K562 (cell line): Measurements from ENCODE around the gene COL4A1. TPM values are rescaled to one million over a fixed set of nuclear protein-coding genes. Genes with fewer than 3 reads are reported as not detected.

Experiments
- ATAC-seq: fragments of 200-7000 bp; cut with Tn5 transposase; 3 replicates; pipeline ENCODE4 v1.9.1; 2020; ENCODE audit warnings: moderate library complexity
- BruUV-seq: library from RNA; stranded (reverse); fragments of 400-500 nt; replicated peaks from 2 replicates; lab custom pipeline; 2021; lab: Mats Ljungman, UMichigan
- CTCF ChIA-PET: fragments of 300-600 bp; formaldehyde crosslinking; extraction: SDS; loops from one replicate; lab custom pipeline; 2021; ENCODE audit warnings: low intra/inter-chr PET ratio; lab: Yijun Ruan, JAX
- POLR2A ChIA-PET: fragments of 300-600, 350-650 bp; sonication (Branson Sonifier 250); formaldehyde crosslinking; extraction: SDS; loops from one replicate; lab custom pipeline; 2021; ENCODE audit warnings: antibody characterized with exemption, inconsistent platforms; lab: Yijun Ruan, JAX
- DNase-seq, 4 experiments: peaks; one replicate each; pipeline versions ENCODE4 v3.0.0 to v3.0.0-alpha.2; 2011 to 2018; ENCODE audit warnings: low spot score in 3 of 4, mixed read lengths in 3 of 4; ENCODE audit errors: extremely low read depth in 1 of 4
- FAIRE-seq: peaks from 2 replicates; lab custom pipeline; 2011; peaks lifted over from hg19 to GRCh38; lab: Jason Lieb, UNC
- H2AFZ ChIP-seq: 2 replicates; pipeline ENCODE4 v1.6.0; 2011; ENCODE audit warnings: low read depth, low read length, control low read depth, inconsistent platforms
- H3K27ac ChIP-seq: fragments of 200-600 bp; 3 replicates; pipeline ENCODE4 v1.8.0; 2011; ENCODE audit warnings: low read depth, mild to moderate bottlenecking, control low read depth, inconsistent platforms, low read length, moderate library complexity, mixed read lengths; ENCODE audit errors: extremely low read depth
- H3K27me3 ChIP-seq, 2 experiments: fragments of 300-600 bp in 1 of 2; 2 replicates in 1 of 2; 3 replicates in 1 of 2; pipeline versions ENCODE4 v1.6.0 to v1.8.0; 2011; ENCODE audit warnings: inconsistent platforms in 2 of 2, low read length in 2 of 2, mild to moderate bottlenecking in 1 of 2, mixed read lengths in 1 of 2, moderate library complexity in 1 of 2; ENCODE audit not compliant: control insufficient read depth in 2 of 2, insufficient read depth in 2 of 2
- H3K36me3 ChIP-seq: fragments of 300-600 bp; 3 replicates; pipeline ENCODE4 v1.8.0; 2011; ENCODE audit warnings: mild to moderate bottlenecking, low read length, inconsistent platforms; ENCODE audit not compliant: control insufficient read depth, insufficient read depth
- H3K4me1 ChIP-seq, 2 experiments: fragments of 200-600 bp in 1 of 2; replicated peaks in 1 of 2; 2 replicates in 1 of 2; 3 replicates in 1 of 2; pipeline versions ENCODE4 v1.5.1 to v1.8.0; 2011; ENCODE audit warnings: inconsistent platforms in 2 of 2, low read length in 2 of 2, mild to moderate bottlenecking in 1 of 2, mixed read lengths in 1 of 2, moderate library complexity in 1 of 2; ENCODE audit not compliant: control insufficient read depth in 2 of 2, insufficient read depth in 2 of 2
- H3K4me2 ChIP-seq: 2 replicates; pipeline ENCODE4 v1.6.1; 2011; ENCODE audit warnings: low read length, control low read depth, inconsistent platforms, mixed read lengths; ENCODE audit not compliant: insufficient read depth
- H3K4me3 ChIP-seq: fragments of 200-600 bp; sonication (generic), shearing (Covaris generic); 2 replicates; pipeline ENCODE4 v1.5.1; 2016; ENCODE audit warnings: control low read depth, inconsistent platforms
- H3K79me2 ChIP-seq: fragments of 200-600 bp; 3 replicates; pipeline ENCODE4 v1.8.0; 2011; ENCODE audit warnings: low read length, inconsistent platforms; ENCODE audit not compliant: control insufficient read depth, insufficient read depth
- H3K9ac ChIP-seq, 2 experiments: 2 replicates each; pipeline versions ENCODE4 v1.6.0 to v1.6.1; 2011; ENCODE audit warnings: low read depth in 2 of 2, low read length in 2 of 2, control low read depth in 1 of 2, inconsistent platforms in 1 of 2, mild to moderate bottlenecking in 1 of 2, mixed read lengths in 1 of 2; ENCODE audit not compliant: insufficient read depth in 1 of 2
- H3K9me1 ChIP-seq: one replicate; pipeline ENCODE4 v1.6.0; 2011; ENCODE audit warnings: inconsistent platforms, mild to moderate bottlenecking, low read length, moderate library complexity; ENCODE audit not compliant: control insufficient read depth, insufficient read depth
- H3K9me3 ChIP-seq: replicated peaks from 2 replicates; pipeline ENCODE4 v1.5.1; 2011; ENCODE audit warnings: low read depth, low read length, inconsistent platforms; ENCODE audit not compliant: control insufficient read depth, insufficient read depth
- H4K20me1 ChIP-seq: replicated peaks from 2 replicates; pipeline ENCODE4 v1.6.1; 2011; ENCODE audit warnings: low read length, inconsistent platforms, mixed read lengths; ENCODE audit not compliant: control insufficient read depth, insufficient read depth
- ARID2 ChIP-seq: fragments of 450-650 bp; IDR thresholded peaks from 2 replicates; pipeline ENCODE4 v1.6.1; 2017; ENCODE audit warnings: antibody characterized with exemption, mild to moderate bottlenecking
- ELF1 ChIP-seq: fragments of 200-800 bp; sonication (Bioruptor generic); IDR thresholded peaks from 2 replicates; pipeline ENCODE4 v1.6.1; 2016; ENCODE audit warnings: missing genetic modification characterization, missing compliant biosample characterization
- HNRNPL ChIP-seq: fragments of 200-400 bp; formaldehyde crosslinking; IDR thresholded peaks from 2 replicates; pipeline ENCODE4 v1.6.1; 2017; ENCODE audit warnings: low read depth, mild to moderate bottlenecking, low read length
- NFXL1 ChIP-seq: fragments of 450-650 bp; formaldehyde crosslinking; IDR thresholded peaks from 2 replicates; pipeline ENCODE4 v1.4.0; 2021; ENCODE audit warnings: mild to moderate bottlenecking
- RNF2 ChIP-seq: sonication (generic); IDR thresholded peaks from 2 replicates; pipeline ENCODE4 v1.6.1; 2016
- SMAD2 ChIP-seq: fragments of 150-350 bp; IDR thresholded peaks from 2 replicates; pipeline ENCODE4 v1.6.1; 2014; ENCODE audit warnings: low read depth, mild to moderate bottlenecking, low read length
- SUPT5H ChIP-seq: fragments of 450-650 bp; IDR thresholded peaks from 2 replicates; pipeline ENCODE4 v1.6.1; 2016
- WGBS: fragments of 100-300 bp; shearing (Covaris generic); methylation state at CpG from one replicate; pipeline ENCODE4 v1.1.6; 2016; ENCODE audit warnings: low coverage, mixed read lengths; ENCODE audit not compliant: insufficient coverage; ENCODE audit errors: missing lambda C conversion rate; 5-methylcytosine and 5-hydroxymethylcytosine counted together
- in situ Hi-C: fragments of 300-500 bp; cut with MboI; formaldehyde crosslinking; loops from 4 replicates; pipeline ENCODE4 v1.15.0; 2018; ENCODE audit warnings: inconsistent platforms, mixed read lengths
- intact Hi-C: fragments of 100-400 bp; cut with micrococcal nuclease; formaldehyde crosslinking; loops from 2 replicates; pipeline ENCODE4 v1.14.2; 2022
- polyA plus RNA-seq, 8 experiments: library from polyadenylated mRNA; depleted of rRNA in 4 of 8; stranded (reverse) in 5 of 8; unstranded in 3 of 8; fragments of >200 nt; fragmentation: Nextera tagmentation in 2 of 8; fragmentation: Illumina TruSeq in 1 of 8; extraction: Ambion mirVana in 2 of 8; extraction: Trizol in 1 of 8; gene quantifications; 2 replicates each; pipeline versions ENCODE4 v1.2.1 to v1.2.3, GENCODE V29; 2011 to 2014; ENCODE audit warnings: inconsistent platforms in 1 of 8, missing spikeins in 1 of 8
- total RNA-seq, 7 experiments: library from RNA; depleted of rRNA in 6 of 7; stranded (reverse); fragments of >200 nt in 6 of 7; fragmentation: Illumina TruSeq in 2 of 7; extraction: Trizol in 2 of 7; gene quantifications; 2 replicates each; pipeline versions ENCODE4 v1.2.1 to v1.2.3, GENCODE V29; 2011 to 2021; ENCODE audit warnings: low replicate concordance in 1 of 7
- TF ChIP-seq, protein P1 (sequence below): fragments of 450-650 bp; IDR thresholded peaks from 2 replicates; pipeline ENCODE4 v1.7.1; 2018; ENCODE audit warnings: mild to moderate bottlenecking, low read depth; ENCODE audit not compliant: partially characterized antibody
- TF ChIP-seq, protein P2 (sequence below): sonication (generic); formaldehyde crosslinking; IDR thresholded peaks from 2 replicates; pipeline ENCODE4 v1.8.1; 2023; ENCODE audit warnings: mild to moderate bottlenecking, missing genetic modification reagents
- TF ChIP-seq, protein P3 (sequence below): fragments of 450-650 bp; IDR thresholded peaks from 2 replicates; pipeline ENCODE4 v1.6.1; 2016; ENCODE audit warnings: antibody characterized with exemption

Gene COL4A1
- total and polyA plus RNA-seq, 9 of the 15 experiments (the other 6 are each of a cell fraction or from before 2014, with no cell fraction given) = 0.35 TPM; not detected in 8

DNA sequence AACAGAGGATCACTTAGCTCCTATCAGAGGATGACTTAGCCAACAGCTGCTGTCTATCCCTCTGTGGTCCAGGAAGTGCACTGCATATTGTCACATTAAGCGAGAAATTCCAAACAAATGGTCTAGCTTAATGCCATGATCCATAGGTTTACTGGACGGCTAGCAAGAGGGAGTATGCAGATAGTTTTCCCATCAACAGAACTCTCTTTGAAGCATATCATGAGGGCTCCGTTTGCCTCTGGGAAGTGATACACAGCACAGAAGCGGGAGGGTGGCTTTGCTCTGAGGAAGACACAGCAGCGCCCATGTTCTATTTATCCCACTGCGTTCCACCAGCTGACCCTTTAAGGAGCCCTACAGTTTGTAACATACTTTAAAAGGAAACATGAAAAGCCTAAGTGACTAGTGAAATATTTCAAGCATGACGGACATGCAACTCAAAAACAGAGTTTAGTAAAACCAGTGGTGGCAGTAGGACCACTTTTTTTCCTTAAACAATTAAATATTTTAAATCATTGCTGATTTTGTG, 52.7 kb downstream of the COL4A1 start:
- Histone ChIP-seq H3K4me1 (no peaks in the 10 kb centered on the region), H3K79me2 (no peaks in the 10 kb centered on the region), H3K36me3 (no peaks in the 10 kb centered on the region), H3K4me3 (no peak overlapping the region), H3K9ac (no peak overlapping the region), H4K20me1 (no peaks in the 10 kb centered on the region), H3K27ac (no peak overlapping the region), H3K27me3 (peaks cover 0 to 16% of the 10 kb centered on the region in 2 experiments; a peak in 2 of 5 replicates), H3K9me1 (no peaks in the 10 kb centered on the region), H3K4me2 (no peak overlapping the region), H3K9me3 (no peaks in the 10 kb centered on the region), H2AFZ (no peak overlapping the region)
- DNase-seq = no peak
- in situ Hi-C loops = no loop called here
- no TSS peak for BruUV-seq
- no peak for FAIRE-seq
- ChIA-PET POLR2A (interaction anchor here (0.6 to 1.3 kb wide), 2 partner anchors 16 to 399 kb away, joined by 3 read pairs; no protein-coding TSS in a partner anchor), CTCF (no interaction called here)
- ATAC-seq = no peak
- intact Hi-C loops = no loop called here
- TF ChIP-seq, protein P1, sequence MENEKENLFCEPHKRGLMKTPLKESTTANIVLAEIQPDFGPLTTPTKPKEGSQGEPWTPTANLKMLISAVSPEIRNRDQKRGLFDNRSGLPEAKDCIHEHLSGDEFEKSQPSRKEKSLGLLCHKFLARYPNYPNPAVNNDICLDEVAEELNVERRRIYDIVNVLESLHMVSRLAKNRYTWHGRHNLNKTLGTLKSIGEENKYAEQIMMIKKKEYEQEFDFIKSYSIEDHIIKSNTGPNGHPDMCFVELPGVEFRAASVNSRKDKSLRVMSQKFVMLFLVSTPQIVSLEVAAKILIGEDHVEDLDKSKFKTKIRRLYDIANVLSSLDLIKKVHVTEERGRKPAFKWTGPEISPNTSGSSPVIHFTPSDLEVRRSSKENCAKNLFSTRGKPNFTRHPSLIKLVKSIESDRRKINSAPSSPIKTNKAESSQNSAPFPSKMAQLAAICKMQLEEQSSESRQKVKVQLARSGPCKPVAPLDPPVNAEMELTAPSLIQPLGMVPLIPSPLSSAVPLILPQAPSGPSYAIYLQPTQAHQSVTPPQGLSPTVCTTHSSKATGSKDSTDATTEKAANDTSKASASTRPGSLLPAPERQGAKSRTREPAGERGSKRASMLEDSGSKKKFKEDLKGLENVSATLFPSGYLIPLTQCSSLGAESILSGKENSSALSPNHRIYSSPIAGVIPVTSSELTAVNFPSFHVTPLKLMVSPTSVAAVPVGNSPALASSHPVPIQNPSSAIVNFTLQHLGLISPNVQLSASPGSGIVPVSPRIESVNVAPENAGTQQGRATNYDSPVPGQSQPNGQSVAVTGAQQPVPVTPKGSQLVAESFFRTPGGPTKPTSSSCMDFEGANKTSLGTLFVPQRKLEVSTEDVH = no peak
- TF ChIP-seq ELF1 (tag) (no peak), SMAD2 (no peak), ARID2 (no peak), NFXL1 (CRISPR knock-in tag) (no peak), HNRNPL (no peak), SUPT5H (no peak), RNF2 (no peak)
- TF ChIP-seq, protein P2, sequence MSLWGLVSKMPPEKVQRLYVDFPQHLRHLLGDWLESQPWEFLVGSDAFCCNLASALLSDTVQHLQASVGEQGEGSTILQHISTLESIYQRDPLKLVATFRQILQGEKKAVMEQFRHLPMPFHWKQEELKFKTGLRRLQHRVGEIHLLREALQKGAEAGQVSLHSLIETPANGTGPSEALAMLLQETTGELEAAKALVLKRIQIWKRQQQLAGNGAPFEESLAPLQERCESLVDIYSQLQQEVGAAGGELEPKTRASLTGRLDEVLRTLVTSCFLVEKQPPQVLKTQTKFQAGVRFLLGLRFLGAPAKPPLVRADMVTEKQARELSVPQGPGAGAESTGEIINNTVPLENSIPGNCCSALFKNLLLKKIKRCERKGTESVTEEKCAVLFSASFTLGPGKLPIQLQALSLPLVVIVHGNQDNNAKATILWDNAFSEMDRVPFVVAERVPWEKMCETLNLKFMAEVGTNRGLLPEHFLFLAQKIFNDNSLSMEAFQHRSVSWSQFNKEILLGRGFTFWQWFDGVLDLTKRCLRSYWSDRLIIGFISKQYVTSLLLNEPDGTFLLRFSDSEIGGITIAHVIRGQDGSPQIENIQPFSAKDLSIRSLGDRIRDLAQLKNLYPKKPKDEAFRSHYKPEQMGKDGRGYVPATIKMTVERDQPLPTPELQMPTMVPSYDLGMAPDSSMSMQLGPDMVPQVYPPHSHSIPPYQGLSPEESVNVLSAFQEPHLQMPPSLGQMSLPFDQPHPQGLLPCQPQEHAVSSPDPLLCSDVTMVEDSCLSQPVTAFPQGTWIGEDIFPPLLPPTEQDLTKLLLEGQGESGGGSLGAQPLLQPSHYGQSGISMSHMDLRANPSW = no peak
- TF ChIP-seq, protein P3, sequence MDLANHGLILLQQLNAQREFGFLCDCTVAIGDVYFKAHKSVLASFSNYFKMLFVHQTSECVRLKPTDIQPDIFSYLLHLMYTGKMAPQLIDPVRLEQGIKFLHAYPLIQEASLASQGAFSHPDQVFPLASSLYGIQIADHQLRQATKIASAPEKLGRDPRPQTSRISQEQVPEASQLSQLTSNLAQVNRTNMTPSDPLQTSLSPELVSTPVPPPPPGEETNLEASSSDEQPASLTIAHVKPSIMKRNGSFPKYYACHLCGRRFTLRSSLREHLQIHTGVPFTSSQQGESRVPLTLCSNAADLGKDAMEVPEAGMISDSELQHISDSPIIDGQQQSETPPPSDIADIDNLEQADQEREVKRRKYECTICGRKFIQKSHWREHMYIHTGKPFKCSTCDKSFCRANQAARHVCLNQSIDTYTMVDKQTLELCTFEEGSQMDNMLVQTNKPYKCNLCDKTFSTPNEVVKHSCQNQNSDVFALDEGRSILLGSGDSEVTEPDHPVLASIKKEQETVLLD = no peak
- WGBS = 0% methylated on average over 7 of the region's 7 CpGs
